ENCODE measurements around the gene MRPS27. TPM values are rescaled to one million over a fixed set of nuclear protein-coding genes. Genes with fewer than 3 reads are reported as not detected.

MRPS27 gene
- total and polyA plus RNA-seq, 11 donors = 31.9 to 94.1 (median 67.9) TPM

DNA sequence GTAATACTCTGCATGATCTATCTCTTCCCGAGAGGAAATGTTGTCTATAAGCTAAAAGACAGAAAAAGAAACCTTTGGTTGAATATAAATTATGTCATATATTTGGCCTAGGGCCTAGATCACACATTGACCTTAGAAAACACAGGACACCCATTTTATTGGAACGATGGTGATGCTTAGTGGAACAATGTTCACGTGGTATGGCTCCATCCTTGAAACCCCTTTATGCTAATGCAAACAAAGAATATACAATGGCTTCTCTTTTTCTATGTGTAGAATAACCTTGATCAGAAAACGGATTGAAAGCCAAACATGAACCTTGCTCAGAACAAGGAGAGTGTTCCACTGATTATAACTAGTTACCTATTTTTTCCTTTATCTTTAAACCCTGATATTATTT, 24.5 kb downstream of the MRPS27 start:
- Histone ChIP-seq H3K4me3 (no peak overlapping the region), H3K36me3 (peaks cover 0 to 34% (median 23%) of the 10 kb centered on the region in 9 donors), H3K27me3 (no peaks in the 10 kb centered on the region), H3K27ac (no peak overlapping the region), H3K9me3 (no peaks in the 10 kb centered on the region), H3K4me1 (peaks cover 0 to 21% (median 7%) of the 10 kb centered on the region in 12 donors)
- TF ChIP-seq, protein P1, sequence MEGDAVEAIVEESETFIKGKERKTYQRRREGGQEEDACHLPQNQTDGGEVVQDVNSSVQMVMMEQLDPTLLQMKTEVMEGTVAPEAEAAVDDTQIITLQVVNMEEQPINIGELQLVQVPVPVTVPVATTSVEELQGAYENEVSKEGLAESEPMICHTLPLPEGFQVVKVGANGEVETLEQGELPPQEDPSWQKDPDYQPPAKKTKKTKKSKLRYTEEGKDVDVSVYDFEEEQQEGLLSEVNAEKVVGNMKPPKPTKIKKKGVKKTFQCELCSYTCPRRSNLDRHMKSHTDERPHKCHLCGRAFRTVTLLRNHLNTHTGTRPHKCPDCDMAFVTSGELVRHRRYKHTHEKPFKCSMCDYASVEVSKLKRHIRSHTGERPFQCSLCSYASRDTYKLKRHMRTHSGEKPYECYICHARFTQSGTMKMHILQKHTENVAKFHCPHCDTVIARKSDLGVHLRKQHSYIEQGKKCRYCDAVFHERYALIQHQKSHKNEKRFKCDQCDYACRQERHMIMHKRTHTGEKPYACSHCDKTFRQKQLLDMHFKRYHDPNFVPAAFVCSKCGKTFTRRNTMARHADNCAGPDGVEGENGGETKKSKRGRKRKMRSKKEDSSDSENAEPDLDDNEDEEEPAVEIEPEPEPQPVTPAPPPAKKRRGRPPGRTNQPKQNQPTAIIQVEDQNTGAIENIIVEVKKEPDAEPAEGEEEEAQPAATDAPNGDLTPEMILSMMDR (IDR thresholded peaks at IDR 0.05) = no peak
- no peak for TF ChIP-seq POLR2A (IDR thresholded peaks at IDR 0.05)
- no peak for DNase-seq
- WGBS, 4 donors = 88 to 93% (median 91%) methylated on average over 4 of the region's 4 CpGs
- ATAC-seq = no peak
- intact Hi-C loops (cut with DNase I) = no loop called here

DNA sequence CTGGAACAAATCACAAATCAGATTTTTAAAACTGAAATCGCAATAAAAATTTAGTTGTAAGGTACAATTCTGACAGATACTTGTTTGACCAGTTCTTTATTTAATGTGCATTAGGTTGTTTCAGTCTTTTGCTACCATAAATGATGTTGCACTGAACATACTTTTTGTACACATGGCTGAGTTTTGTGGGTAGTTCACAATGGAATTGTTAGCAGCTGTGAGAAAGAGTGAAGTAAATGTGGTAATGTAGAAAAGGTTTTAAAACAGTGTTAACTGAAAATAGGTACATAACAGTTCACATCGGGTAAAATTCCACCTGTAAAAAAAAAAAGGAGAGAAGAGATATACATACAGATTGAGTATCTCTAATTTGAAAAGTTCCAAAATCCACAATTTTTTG, 25.6 kb downstream of the MRPS27 start:
- ATAC-seq (no peak), DNase-seq (no peak)
- peaks cover 0 to 42% (median 23%) of the 10 kb centered on the region in 9 donors for H3K36me3 ChIP-seq
- no peaks in the 10 kb centered on the region for H3K27me3 ChIP-seq
- no peaks in the 10 kb centered on the region for H3K9me3 ChIP-seq
- TF ChIP-seq, protein P1 (IDR thresholded peaks at IDR 0.05) = no peak
- H3K4me1 ChIP-seq = peaks cover 0 to 17% (median 7%) of the 10 kb centered on the region in 12 donors
- 89 to 93% (median 91%) methylated on average over 2 of the region's 2 CpGs for WGBS, 4 donors
- intact Hi-C loops (cut with DNase I) = no loop called here
- H3K4me3 ChIP-seq = no peak overlapping the region
- no peak overlapping the region for H3K27ac ChIP-seq

DNA sequence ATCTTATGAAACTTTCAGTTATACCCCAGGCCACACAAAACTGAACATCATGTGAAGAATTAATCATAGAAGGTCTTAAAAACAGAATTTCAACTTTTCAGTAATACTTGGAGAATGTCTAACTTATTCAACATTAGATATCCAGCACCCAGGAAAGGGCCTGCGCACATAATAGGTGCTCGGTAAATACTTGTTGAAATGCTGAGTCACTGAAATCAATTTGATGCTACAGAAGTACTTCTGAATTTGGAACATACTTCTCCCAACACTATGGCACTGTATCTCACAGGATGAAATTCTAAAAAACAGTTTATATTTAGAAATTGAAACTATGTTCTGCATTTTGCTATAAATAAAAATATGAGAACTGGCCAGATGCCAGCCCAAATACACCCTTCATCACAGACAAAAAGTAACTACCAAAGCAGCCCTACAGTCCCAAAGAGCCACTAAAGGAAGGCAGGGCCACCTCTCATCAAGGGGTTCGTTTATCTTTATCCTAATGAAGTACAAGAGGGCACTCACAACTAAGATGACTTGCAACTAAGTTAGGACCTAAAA, 26.5 kb downstream of the MRPS27 start:
- H3K27me3 ChIP-seq = no peaks in the 10 kb centered on the region
- 65 to 71% (median 68%) methylated on average over 3 of the region's 3 CpGs for WGBS, 4 donors
- intact Hi-C loops (cut with DNase I) = no loop called here
- H3K27ac ChIP-seq = peak overlapping the region in 2 of 12 donors; percentile 19 to 29
- H3K4me1 ChIP-seq = peaks cover 0 to 22% (median 9%) of the 10 kb centered on the region in 12 donors
- no peaks in the 10 kb centered on the region for H3K9me3 ChIP-seq
- H3K36me3 ChIP-seq = peaks cover 0 to 42% (median 23%) of the 10 kb centered on the region in 9 donors
- H3K4me3 ChIP-seq = no peak overlapping the region
- DNase-seq = no peak
- ATAC-seq = peak in 1 of 4 donors; percentile 34
- no peak for TF ChIP-seq POLR2A (IDR thresholded peaks at IDR 0.05)
- TF ChIP-seq, protein P1 (IDR thresholded peaks at IDR 0.05) = no peak

DNA sequence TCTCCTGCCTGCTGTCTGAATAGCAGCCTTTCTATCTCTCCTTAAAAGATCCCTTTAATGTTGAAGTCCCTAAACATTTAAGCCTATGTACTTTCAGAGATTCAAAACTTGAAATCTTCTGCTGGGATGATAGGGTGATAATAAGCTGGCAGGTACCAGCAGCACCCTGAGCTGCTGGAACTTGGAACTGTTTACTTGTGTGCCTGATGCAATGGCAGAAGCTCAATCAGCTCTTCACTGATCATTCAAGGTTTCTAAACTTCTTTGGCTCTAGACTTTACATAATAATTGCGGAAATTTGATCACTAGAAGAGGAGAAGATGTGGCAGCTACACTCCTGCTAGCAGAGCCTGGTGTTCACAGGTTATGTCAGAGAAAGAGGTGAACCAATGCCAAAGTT, 27.6 kb downstream of the MRPS27 start:
- peaks cover 0 to 23% (median 10%) of the 10 kb centered on the region in 12 donors for H3K4me1 ChIP-seq
- TF ChIP-seq, protein P1 (IDR thresholded peaks at IDR 0.05) = no peak
- TF ChIP-seq POLR2A (IDR thresholded peaks at IDR 0.05) = no peak
- whole genome bisulfite sequencing, 4 donors = 98 to 100% (median 99%) methylated on average over 1 of the region's 1 CpG

More for the DNA sequence above, 27.6 kb downstream of the MRPS27 start:
- peak overlapping the region in 1 of 12 donors; percentile 5 for H3K27ac ChIP-seq
- H3K27me3 ChIP-seq = no peaks in the 10 kb centered on the region
- no peak overlapping the region for H3K4me3 ChIP-seq
- intact Hi-C loops (cut with DNase I) = no loop called here
- peaks cover 0 to 46% (median 28%) of the 10 kb centered on the region in 9 donors for H3K36me3 ChIP-seq
- ATAC-seq = no peak
- DNase-seq = no peak
- no peaks in the 10 kb centered on the region for H3K9me3 ChIP-seq
